ENCODE data around the gene WDR59. TPM values are rescaled to one million over a fixed set of nuclear protein-coding genes. Genes with fewer than 3 reads are reported as not detected.
A peak's percentile ranks its signal among the peaks of the same experiment; 100 is the strongest.
"Not testable (repeated sequence)": the region's sequence is repeated elsewhere in the genome, so short reads cannot be mapped to it uniquely, and the experiment has no call there.

The WDR59 gene
- total RNA-seq, 1 experiment from 2014 or later = 6.4 TPM

DNA sequence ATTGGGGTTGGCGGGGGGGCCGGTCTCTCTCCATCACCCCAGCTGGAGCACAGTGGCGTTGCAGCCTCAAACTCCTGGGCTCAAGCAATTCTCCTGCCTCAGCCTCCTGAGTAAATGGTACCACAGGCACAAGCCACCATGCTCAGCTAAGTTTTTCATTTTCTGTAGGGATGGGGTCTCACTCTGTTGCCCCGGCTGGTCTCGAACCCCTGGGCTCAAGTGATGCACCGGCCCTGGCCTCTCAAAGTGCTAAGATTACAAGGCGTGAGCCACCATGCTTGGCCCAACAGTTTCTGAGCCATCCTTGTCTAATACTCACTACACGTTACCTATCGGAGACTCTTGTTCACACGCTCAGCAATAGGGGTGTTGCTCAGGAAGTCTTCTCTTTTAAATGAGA is 11.6 kb downstream of the WDR59 start:
- no peak for DNase-seq (ENCODE audit: low read depth)

DNA sequence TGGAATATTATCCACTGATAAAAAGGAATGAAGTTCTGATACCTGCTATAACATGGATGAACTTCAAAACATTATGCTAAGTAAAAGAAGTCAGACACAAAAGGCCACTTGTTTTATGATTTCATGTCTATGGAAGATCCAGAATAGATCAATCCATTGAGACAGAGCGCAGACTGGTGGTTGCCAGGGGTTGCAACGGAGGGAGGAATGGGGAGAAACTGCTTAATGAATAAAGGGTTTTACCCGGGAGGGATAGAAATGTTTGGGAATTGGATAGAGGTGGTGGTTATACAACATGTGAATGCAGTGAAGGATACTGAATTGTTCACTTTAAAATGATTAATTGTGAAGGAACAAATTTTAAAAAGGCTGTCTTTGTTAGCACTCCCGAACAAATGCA is 30.2 kb downstream of the WDR59 start:
- DNase-seq (ENCODE audit: low read depth) = no peak

DNA sequence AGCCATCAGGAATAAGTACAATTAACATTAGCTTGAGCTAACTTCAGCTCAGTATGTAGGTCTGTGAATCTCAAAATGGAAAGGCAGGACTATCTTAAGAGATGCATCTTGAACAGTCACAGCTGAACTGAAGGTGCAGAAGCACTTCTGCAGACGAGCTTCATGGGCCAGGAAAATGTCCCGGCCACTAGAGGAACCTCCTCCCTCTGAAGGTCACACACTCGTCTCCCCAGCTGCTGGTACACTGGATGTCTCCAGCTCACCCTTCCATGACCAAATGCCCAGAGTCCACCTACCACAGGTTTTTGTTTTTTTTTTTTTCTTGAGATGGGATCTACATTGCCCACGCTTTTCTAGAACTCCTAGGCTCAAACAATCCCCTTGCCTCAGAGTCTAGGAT is 33.2 kb downstream of the WDR59 start:
- no peak for DNase-seq (ENCODE audit: low read depth)

DNA sequence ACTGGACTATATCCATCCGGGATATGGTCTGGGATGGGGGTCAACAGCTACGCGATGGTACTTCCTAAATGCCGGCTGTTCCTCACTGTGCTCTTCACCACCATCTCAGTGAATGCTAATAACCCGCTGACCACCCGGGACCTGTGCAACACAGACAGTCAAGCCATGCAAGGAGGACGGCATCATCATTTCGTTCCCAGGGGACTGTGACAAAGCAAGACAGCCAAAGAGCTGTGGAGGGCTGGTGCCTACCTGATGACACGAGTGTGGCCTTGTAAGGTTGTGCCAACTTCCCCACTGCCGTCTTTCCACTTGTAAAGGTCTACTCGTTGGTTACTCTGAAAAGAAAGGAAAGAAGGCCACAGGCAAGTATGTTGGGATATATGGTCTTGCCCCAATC is 33.7 kb downstream of the WDR59 start:
- no peak for DNase-seq (ENCODE audit: low read depth)

DNA sequence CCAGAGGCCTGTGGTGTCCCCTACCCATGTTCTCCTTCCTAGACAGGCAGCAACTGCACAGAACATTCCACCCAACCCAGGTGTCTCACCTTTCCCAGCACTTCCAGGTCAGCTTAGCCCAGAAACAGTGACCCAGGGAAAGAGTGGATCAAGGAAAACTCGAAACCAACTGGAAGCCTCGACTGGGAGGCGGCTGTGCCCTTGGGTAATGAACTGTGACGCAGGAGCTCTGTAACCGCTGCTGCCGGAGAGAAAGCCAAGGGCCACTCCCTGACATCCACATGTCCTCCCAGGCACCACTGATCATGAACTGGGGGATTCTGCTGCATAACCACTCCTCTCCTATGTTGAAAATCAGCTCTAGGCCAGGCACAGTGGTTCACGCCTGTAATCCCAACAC is 34.4 kb downstream of the WDR59 start:
- no peak for DNase-seq (ENCODE audit: low read depth)

DNA sequence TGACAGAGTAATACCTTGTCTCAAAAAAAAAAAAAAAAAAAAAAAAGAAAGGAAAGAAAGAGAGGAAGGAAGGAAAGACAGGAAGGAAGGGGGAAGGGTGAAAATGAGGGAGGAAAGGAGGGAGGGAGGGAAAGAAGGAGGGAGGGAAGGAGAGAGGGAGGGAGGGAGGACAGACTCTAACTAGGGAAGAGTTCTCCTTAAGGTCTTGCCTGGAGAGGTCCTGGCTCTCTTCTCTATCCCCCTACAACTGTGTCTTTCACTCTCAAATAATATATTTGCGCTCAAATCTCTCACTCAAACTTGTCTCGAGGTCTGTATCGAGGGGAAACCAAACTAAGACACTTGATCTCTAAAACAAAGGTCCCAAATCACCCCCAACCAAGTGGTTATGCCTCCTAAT is 35.6 kb downstream of the WDR59 start:
- DNase-seq (ENCODE audit: low read depth) = no peak

DNA sequence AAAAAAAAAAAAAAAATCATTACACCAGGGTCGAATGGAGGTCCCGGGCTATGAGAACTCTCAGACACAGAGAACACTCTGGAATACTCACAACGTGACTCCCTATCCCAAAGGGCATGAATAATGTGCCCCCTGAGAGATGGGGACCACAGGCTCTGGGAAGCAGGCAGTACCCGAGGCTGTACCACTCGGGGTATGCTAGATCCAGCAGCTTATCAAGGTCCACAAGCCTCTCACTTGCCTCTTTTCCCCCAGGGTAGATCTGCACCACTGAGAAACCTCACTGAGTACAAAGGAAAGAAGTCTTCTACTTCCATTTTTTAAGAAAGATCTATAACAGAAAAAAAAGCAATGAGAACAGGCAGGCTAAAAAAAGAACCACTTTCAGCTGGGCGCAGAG is 40.5 kb downstream of the WDR59 start:
- DNase-seq (ENCODE audit: low read depth) = no peak

DNA sequence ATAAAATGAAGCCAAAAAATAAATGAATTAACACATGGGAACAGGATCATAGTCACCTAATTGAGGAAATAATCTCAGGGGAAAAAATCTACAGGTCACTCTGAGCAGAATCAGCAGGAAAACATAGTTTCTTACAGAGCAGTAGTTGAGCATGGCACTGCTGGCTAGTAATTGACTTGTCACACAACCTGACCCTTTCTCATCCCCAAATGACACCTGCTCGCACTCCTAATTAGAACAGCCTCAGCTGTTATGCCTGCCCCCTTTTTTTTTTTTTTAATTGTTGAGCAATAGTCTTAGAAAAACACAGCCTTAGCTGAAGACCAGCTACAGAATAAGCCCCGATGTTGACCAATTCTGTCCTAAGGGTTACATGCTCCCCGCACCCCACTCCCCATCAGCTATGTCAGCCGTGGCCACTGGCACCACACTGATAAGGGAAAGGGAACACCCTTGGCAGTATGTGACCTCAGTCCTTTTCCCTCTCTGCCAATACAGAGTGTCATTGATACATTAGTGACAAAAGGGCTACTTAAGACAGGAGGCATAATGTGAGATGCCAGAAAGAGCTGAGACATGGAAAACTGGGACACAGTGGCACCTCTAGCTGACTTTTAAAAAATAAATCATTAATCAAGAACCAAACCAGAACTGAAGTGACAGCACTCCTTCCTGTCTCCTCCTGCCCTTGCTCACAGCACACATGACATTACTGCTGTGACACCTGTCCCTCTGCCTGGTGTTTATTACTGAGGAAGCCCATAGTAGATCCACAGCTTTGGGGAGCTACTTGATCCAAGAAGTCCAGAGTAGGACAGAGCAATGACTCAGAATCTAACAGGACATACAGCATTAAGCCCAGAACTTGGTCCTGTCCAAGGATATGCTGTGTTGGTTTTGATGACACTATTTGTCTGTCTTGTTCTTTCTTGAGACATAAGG is 41.7 kb downstream of the WDR59 start:
- no peak for DNase-seq (ENCODE audit: low read depth)

- DNase-seq (ENCODE audit: low read depth) = no peak
These were observed 42.4 kb downstream of the WDR59 start for GRCh38 chr16:74942566-74942965.

GRCh38 chr16:74939688-74940087 is 45.2 kb downstream of the WDR59 start:
- DNase-seq (ENCODE audit: low read depth) = no peak

DNA sequence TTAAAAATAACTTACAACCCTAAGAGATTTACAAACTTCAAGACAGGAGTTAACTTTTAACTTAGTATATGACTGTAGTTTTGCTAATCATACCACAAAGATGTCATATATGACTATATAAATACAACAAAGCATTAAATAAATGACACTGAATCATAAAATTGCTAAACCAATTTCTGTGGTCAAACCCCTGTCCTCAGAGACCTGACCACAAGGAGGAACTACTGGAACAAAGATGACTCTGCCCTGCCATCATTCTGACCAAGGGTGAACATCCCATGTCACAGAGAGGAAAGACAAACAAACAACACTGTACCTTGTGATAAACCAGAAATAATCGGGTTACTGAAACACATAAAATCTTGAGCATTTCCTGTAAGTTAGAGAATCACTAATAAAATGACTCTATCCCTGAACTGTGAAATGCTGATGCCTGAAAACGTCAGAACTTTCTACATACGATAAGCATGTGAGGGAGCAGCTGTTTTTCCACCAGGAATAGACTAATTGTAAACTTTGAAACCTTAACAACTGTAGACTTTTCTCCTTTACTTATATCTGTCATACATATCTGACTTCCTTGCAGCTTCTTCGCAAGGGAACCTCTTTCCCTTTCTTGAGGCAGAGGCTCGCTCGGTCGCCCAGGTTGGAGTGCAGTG is 47.9 kb downstream of the WDR59 start:
- DNase-seq (ENCODE audit: low read depth) = peak; percentile 91

- peak; percentile 4 for DNase-seq (ENCODE audit: low read depth)
These were observed 53.5 kb downstream of the WDR59 start for GRCh38 chr16:74931445-74931844.

GRCh38 chr16:74929636-74930035 is 55.3 kb downstream of the WDR59 start:
- no peak for DNase-seq (ENCODE audit: low read depth)

DNA sequence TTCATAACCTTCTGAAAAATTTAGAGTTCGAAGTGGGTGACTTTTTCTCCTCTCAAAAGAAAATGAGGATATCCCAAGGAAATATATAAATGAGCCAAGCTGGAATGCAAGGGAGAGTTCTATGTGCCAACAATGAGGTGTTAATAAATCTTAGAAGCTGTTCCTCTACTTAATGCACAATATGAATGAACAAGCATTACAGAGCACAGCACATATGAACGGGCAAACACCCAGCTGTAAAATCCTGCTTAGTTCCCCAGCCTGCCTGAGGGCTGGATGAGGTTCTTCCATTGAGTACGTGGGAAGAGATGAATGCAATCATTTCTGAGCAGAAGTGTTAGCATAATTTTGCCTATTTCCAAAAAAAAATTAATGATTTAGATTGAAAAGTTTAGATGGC is 58.1 kb downstream of the WDR59 start:
- no peak for DNase-seq (ENCODE audit: low read depth)

DNA sequence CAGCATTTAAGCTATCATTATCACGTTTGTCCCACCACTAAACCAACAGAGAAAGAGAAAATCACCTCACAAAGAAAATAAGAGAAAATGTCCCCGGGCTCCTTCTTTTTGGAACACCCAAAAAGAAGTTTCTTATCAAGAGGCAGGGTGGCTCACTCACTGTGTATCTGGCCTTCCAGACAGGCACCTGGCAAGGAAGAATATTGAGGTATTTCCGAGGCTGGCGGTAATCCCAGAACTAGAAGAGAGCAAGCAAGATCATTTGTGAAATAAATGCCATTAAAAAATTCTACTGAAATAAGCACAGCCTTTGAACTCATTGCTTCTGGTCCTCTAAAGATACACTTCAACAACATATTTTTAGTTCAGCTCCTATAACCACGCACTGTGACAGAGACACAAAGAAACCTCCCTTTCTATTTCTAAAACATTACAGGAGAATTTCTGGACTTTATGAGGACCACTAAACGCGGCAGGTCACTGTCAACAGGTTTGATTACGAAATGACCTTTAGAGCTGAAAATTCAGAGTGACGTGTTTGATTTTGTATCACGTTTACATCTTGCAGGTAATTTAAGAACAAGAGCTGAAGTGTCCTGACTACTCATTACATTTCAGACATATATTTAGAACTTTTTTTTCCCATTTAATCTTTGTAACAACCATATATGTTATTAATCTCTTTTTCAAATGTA is 61.0 kb downstream of the WDR59 start:
- DNase-seq (ENCODE audit: low read depth) = no peak

GRCh38 chr16:74922150-74923138 is 62.5 kb downstream of the WDR59 start:
- no peak for DNase-seq (ENCODE audit: low read depth)

GRCh38 chr16:74921051-74921450 is 63.9 kb downstream of the WDR59 start:
- DNase-seq (ENCODE audit: low read depth) = no peak

GRCh38 chr16:74909665-74910064 is 75.3 kb downstream of the WDR59 start:
- DNase-seq (ENCODE audit: low read depth) = peak; percentile 5

- DNase-seq (ENCODE audit: low read depth) = not testable (repeated sequence)
These were observed 76.2 kb downstream of the WDR59 start for GRCh38 chr16:74908759-74909158.

DNA sequence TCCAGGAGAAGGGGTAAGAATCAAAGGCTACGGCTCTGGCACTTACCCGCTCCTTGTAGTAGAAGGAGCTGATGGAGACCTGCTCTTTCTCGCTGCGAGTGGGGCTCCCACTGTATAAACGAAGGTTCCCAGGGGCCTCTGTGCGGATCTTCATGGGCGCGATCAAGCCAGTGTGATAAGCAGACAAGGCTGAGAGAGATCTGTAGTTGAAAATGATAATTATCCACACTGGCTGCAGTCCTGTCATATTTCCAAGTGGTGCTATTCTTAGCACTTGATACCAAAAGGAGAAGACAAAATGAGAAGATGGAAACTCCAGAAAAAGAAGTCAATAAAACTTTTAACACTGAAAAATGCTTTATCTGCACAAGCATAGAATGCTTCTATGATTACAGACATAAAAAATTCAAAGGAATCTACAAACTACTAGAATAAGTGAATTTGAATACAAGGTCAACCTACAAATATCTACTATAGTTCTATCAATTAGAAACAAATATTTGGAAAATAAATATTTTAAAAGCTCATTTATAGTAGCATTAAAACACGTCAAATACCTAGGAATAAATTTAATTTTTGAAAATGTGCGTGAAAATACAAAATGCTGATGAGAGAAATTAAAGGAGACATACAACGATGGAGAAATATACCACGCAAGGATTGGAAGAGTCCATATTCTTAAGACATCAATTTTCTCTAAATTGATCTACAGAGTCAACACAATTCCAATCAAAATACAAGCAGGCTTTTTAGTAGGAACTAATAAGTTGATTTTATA is 80.8 kb downstream of the WDR59 start:
- DNase-seq (ENCODE audit: low read depth) = no peak

GRCh38 chr16:74903120-74903519 is 81.8 kb downstream of the WDR59 start:
- DNase-seq (ENCODE audit: low read depth) = no peak

Data from M059J (cell line).